H1 (cell line): ENCODE data around the gene SPTSSB. TPM values are rescaled to one million over a fixed set of nuclear protein-coding genes. Genes with fewer than 3 reads are reported as not detected.

Source experiments
- CTCF ChIA-PET: fragments of 300-600 bp; sonication (Branson Sonifier 250); formaldehyde crosslinking; loops from one replicate; lab custom pipeline; 2021; ENCODE audit not compliant: partially characterized antibody; lab: Charles Lee
- POLR2A ChIA-PET: fragments of 300-600 bp; sonication (Branson Sonifier 250); formaldehyde crosslinking; loops from one replicate; lab custom pipeline; 2021; ENCODE audit warnings: inconsistent platforms; ENCODE audit not compliant: partially characterized antibody; lab: Charles Lee
- DNase-seq, 2 experiments: peaks; one replicate each; pipeline versions ENCODE4 v3.0.0 to v3.0.0-alpha.2; 2010 to 2022; ENCODE audit warnings: low spot score in 2 of 2, low read depth in 1 of 2, mixed read lengths in 1 of 2
- FAIRE-seq: peaks from 2 replicates; lab custom pipeline; 2011; peaks lifted over from hg19 to GRCh38; lab: Jason Lieb, UNC
- H2AFZ ChIP-seq: 2 replicates; pipeline ENCODE4 v1.8.1; 2012; ENCODE audit warnings: low read length, inconsistent platforms
- H2AK5ac ChIP-seq: 2 replicates; pipeline ENCODE4 v1.6.1; 2013; ENCODE audit warnings: low read depth, low read length
- H2BK120ac ChIP-seq: replicated peaks from 2 replicates; pipeline ENCODE3; 2013; ENCODE audit warnings: low read depth, low read length, inconsistent platforms
- H2BK12ac ChIP-seq: 2 replicates; pipeline ENCODE4 v1.6.1; 2013; ENCODE audit warnings: low read depth, low read length
- H2BK15ac ChIP-seq: 2 replicates; pipeline ENCODE4 v1.6.1; 2013; ENCODE audit warnings: low read length
- H2BK20ac ChIP-seq: 2 replicates; pipeline ENCODE4 v1.6.1; 2013; ENCODE audit warnings: low read length
- H2BK5ac ChIP-seq: 2 replicates; pipeline ENCODE4 v1.6.1; 2013; ENCODE audit warnings: low read depth, low read length
- H3K14ac ChIP-seq: 2 replicates; pipeline ENCODE4 v1.6.1; 2013; ENCODE audit warnings: inconsistent platforms; ENCODE audit not compliant: insufficient read length
- H3K18ac ChIP-seq: 2 replicates; pipeline ENCODE4 v1.6.1; 2013; ENCODE audit warnings: low read length; ENCODE audit errors: extremely low read depth
- H3K23ac ChIP-seq: 2 replicates; pipeline ENCODE4 v1.6.1; 2013; ENCODE audit warnings: inconsistent platforms; ENCODE audit not compliant: insufficient read length
- H3K23me2 ChIP-seq: 2 replicates; pipeline ENCODE4 v1.6.1; 2013; ENCODE audit warnings: low read depth, low read length
- H3K27ac ChIP-seq: 2 replicates; pipeline ENCODE4 v1.6.1; 2011; ENCODE audit warnings: low read depth, low read length, inconsistent platforms
- H3K27me3 ChIP-seq, 4 experiments: replicated peaks in 1 of 4; 1 replicate in 1 of 4; 2 replicates in 3 of 4; pipeline versions ENCODE4 v1.6.1 to v1.8.1; 2011 to 2013; ENCODE audit warnings: low read length in 3 of 4, mild to moderate bottlenecking in 3 of 4, inconsistent platforms in 2 of 4, mixed read lengths in 2 of 4, moderate library complexity in 1 of 4; ENCODE audit not compliant: control insufficient read depth in 3 of 4, insufficient read depth in 3 of 4; ENCODE audit errors: extremely low read depth in 1 of 4
- H3K36me3 ChIP-seq, 4 experiments: 2 replicates each; pipeline versions ENCODE4 v1.6.1 to v1.8.1; 2011 to 2013; ENCODE audit warnings: mild to moderate bottlenecking in 4 of 4, low read length in 3 of 4, moderate library complexity in 2 of 4, control low read depth in 1 of 4, inconsistent platforms in 1 of 4; ENCODE audit not compliant: insufficient read depth in 4 of 4, control insufficient read depth in 2 of 4
- H3K4ac ChIP-seq: replicated peaks from 2 replicates; pipeline ENCODE3; 2013; ENCODE audit warnings: low read length, low read depth, mixed read lengths, inconsistent platforms; ENCODE audit not compliant: insufficient read length
- H3K4me1 ChIP-seq, 4 experiments: replicated peaks in 1 of 4; 1 replicate in 1 of 4; 2 replicates in 3 of 4; pipeline versions ENCODE4 v1.6.1 to v1.8.1; 2011 to 2013; ENCODE audit warnings: low read length in 3 of 4, inconsistent platforms in 2 of 4, mixed read lengths in 1 of 4; ENCODE audit not compliant: insufficient read depth in 4 of 4, control insufficient read depth in 3 of 4
- H3K4me2 ChIP-seq, 2 experiments: 2 replicates each; pipeline versions ENCODE4 v1.6.1 to v1.8.1; 2011 to 2013; ENCODE audit warnings: low read depth in 2 of 2, low read length in 2 of 2, control low read depth in 1 of 2, inconsistent platforms in 1 of 2, mild to moderate bottlenecking in 1 of 2; ENCODE audit not compliant: insufficient read depth in 1 of 2
- H3K4me3 ChIP-seq, 4 experiments: fragments of 200-600, 300-600 bp in 1 of 4; sonication (generic), shearing (Covaris generic), sonication (Bioruptor Twin) in 1 of 4; 2 replicates each; pipeline versions ENCODE4 v1.5.1 to v1.8.1; 2011 to 2016; ENCODE audit warnings: low read length in 4 of 4, low read depth in 3 of 4, control low read depth in 2 of 4, inconsistent platforms in 2 of 4, mild to moderate bottlenecking in 2 of 4, mixed read lengths in 1 of 4, moderate library complexity in 1 of 4; ENCODE audit not compliant: insufficient read depth in 2 of 4; ENCODE audit errors: extremely low read depth in 1 of 4
- H3K56ac ChIP-seq: replicated peaks from 2 replicates; pipeline ENCODE3; 2013; ENCODE audit warnings: low read depth, mild to moderate bottlenecking, mixed read lengths, low read length, inconsistent platforms; ENCODE audit not compliant: insufficient read length
- H3K79me1 ChIP-seq: 2 replicates; pipeline ENCODE4 v1.6.1; 2013; ENCODE audit warnings: low read depth, low read length, control low read depth
- H3K79me2 ChIP-seq, 2 experiments: 2 replicates each; pipeline versions ENCODE4 v1.6.1 to v1.8.1; 2012 to 2013; ENCODE audit warnings: low read length in 2 of 2, mild to moderate bottlenecking in 2 of 2, inconsistent platforms in 1 of 2; ENCODE audit not compliant: insufficient read depth in 2 of 2, control insufficient read depth in 1 of 2
- H3K9ac ChIP-seq, 4 experiments: replicated peaks in 1 of 4; 1 replicate in 1 of 4; 2 replicates in 3 of 4; pipeline versions ENCODE4 v1.6.1 to v1.8.1; 2011 to 2013; ENCODE audit warnings: low read depth in 3 of 4, low read length in 3 of 4, control low read depth in 2 of 4, mild to moderate bottlenecking in 2 of 4, moderate library complexity in 2 of 4, inconsistent platforms in 1 of 4; ENCODE audit errors: extremely low read depth in 1 of 4
- H3K9me3 ChIP-seq, 2 experiments: 2 replicates each; pipeline versions ENCODE4 v1.6.1 to v1.8.1; 2012 to 2013; ENCODE audit warnings: mild to moderate bottlenecking in 2 of 2, moderate library complexity in 2 of 2, control low read depth in 1 of 2, inconsistent platforms in 1 of 2, low read depth in 1 of 2, low read length in 1 of 2, mixed read lengths in 1 of 2; ENCODE audit not compliant: insufficient read depth in 2 of 2
- H4K20me1 ChIP-seq, 2 experiments: replicated peaks in 1 of 2; 2 replicates each; pipeline versions ENCODE3 to v1.8.1; 2011 to 2013; ENCODE audit warnings: inconsistent platforms in 2 of 2, low read length in 2 of 2, mild to moderate bottlenecking in 1 of 2; ENCODE audit not compliant: insufficient read depth in 2 of 2, control insufficient read depth in 1 of 2
- H4K5ac ChIP-seq: 2 replicates; pipeline ENCODE4 v1.6.1; 2013; ENCODE audit warnings: low read length, low read depth, mixed read lengths, inconsistent platforms; ENCODE audit not compliant: insufficient read length
- H4K8ac ChIP-seq: 2 replicates; pipeline ENCODE4 v1.8.0; 2013; ENCODE audit warnings: mild to moderate bottlenecking, moderate library complexity, low read length, inconsistent platforms; ENCODE audit not compliant: insufficient read depth; ENCODE audit errors: extremely low read depth
- H4K91ac ChIP-seq: replicated peaks from 2 replicates; pipeline ENCODE3; 2013; ENCODE audit warnings: low read length, mixed read lengths, inconsistent platforms; ENCODE audit not compliant: insufficient read length
- CEBPB ChIP-seq: IDR thresholded peaks from 2 replicates; pipeline ENCODE4 v1.6.1; 2012; ENCODE audit warnings: low read depth, low read length
- CTCF ChIP-seq, 3 experiments: IDR thresholded peaks; 1 replicate in 2 of 3; 2 replicates in 1 of 3; pipeline versions ENCODE4 v1.5.1 to v1.6.1; 2011; ENCODE audit warnings: low read length in 3 of 3, mild to moderate bottlenecking in 3 of 3, inconsistent platforms in 2 of 3, low read depth in 1 of 3, moderate library complexity in 1 of 3; ENCODE audit not compliant: insufficient read depth in 1 of 3; ENCODE audit errors: control extremely low read depth in 1 of 3
- EGR1 ChIP-seq: IDR thresholded peaks from 2 replicates; pipeline ENCODE4 v1.6.1; 2011; ENCODE audit warnings: low read depth, low read length, borderline replicate concordance
- RAD21 ChIP-seq, 2 experiments: IDR thresholded peaks in 1 of 2; conservative IDR thresholded peaks in 1 of 2; 2 replicates each; pipeline ENCODE4 v1.6.1; 2011; ENCODE audit warnings: low read depth in 2 of 2, low read length in 2 of 2, improper control_type of control experiment in 1 of 2, inconsistent platforms in 1 of 2, mild to moderate bottlenecking in 1 of 2, moderate library complexity in 1 of 2
- WGBS, 2 experiments: shearing (Covaris generic) in 1 of 2; methylation state at CpG; one replicate each; pipeline versions ENCODE4 v1.1.6 to v1.1.7; 2013 to 2015; ENCODE audit warnings: low lambda C conversion rate in 2 of 2, mixed read lengths in 2 of 2, inconsistent platforms in 1 of 2, low coverage in 1 of 2, missing lambda C conversion rate in 1 of 2; ENCODE audit not compliant: insufficient replicate concordance in 2 of 2, insufficient coverage in 1 of 2, insufficient read length in 1 of 2; ENCODE audit errors: extremely low coverage in 1 of 2, missing lambda C conversion rate in 1 of 2; 5-methylcytosine and 5-hydroxymethylcytosine counted together
- polyA plus RNA-seq, 7 experiments: library from polyadenylated mRNA; depleted of rRNA in 3 of 7; stranded (reverse) in 5 of 7; unstranded in 2 of 7; fragments of >200 nt in 5 of 7; fragments of 200-250 nt in 2 of 7; gene quantifications; 1 replicate in 5 of 7; 2 replicates in 1 of 7; 4 replicates in 1 of 7; pipeline versions ENCODE4 v1.2.1 to v1.2.3, GENCODE V29; 2011 to 2013; ENCODE audit warnings: missing spikeins in 2 of 7, mixed read lengths in 2 of 7
- total RNA-seq: library from RNA; stranded (reverse); fragmentation: NEBNext Ultra II Directional; extraction: Animal tissue kit (Norgen Biotek cat#: 25700); gene quantifications from 2 replicates; pipeline ENCODE4 v1.2.1, GENCODE V29; 2021

Gene SPTSSB
- total and polyA plus RNA-seq, 2 of the 8 experiments (the other 6 are each of a cell fraction or from before 2014, with no cell fraction given): 33.4 to 52.5 TPM

- CTCF ChIA-PET: interaction anchor here (0.6 to 6.9 kb wide), 29 partner anchors 9 to 1372 kb away, joined by 3 to 54 read pairs (median 3); no protein-coding TSS in a partner anchor
- FAIRE-seq: peak; percentile 68
- no peaks in the 10 kb centered on the region for H4K20me1 ChIP-seq
- no peaks in the 10 kb centered on the region for H3K27me3 ChIP-seq
- no peak overlapping the region for H4K91ac ChIP-seq
- H2BK20ac ChIP-seq: no peak overlapping the region
- no peak overlapping the region for H3K27ac ChIP-seq
- no peak overlapping the region for H3K56ac ChIP-seq
- no peak overlapping the region for H2BK5ac ChIP-seq
- no peak overlapping the region for H2BK15ac ChIP-seq
- no peak overlapping the region for H2AFZ ChIP-seq
- no peak overlapping the region for H2AK5ac ChIP-seq
- H3K18ac ChIP-seq: no peak overlapping the region
- no peak for TF ChIP-seq EGR1
- peak; percentile 69 for TF ChIP-seq CEBPB
- TF ChIP-seq CTCF (IDR thresholded peaks at IDR 0.05; ENCODE audit: control extremely low read depth in 1 of 3, insufficient read depth in 1 of 3, low read depth in 1 of 3, low read length in 3 of 3): peak in 2 of 3 experiments; percentile 20 to 56; a peak in 2 of 4 replicates
- TF ChIP-seq RAD21 (IDR thresholded peaks at IDR 0.05 in 1 of 2, conservative IDR thresholded peaks at IDR 0.05 in 1 of 2; ENCODE audit: low read depth in 2 of 2, low read length in 2 of 2): peak; percentile 36 to 46
- H3K9ac ChIP-seq: no peak overlapping the region
- no peak overlapping the region for H2BK12ac ChIP-seq
- no peak for DNase-seq
- H3K4me2 ChIP-seq: no peak overlapping the region
- H3K4ac ChIP-seq: no peak overlapping the region
- no peak overlapping the region for H3K14ac ChIP-seq
- H4K5ac ChIP-seq: no peak overlapping the region
- H3K36me3 ChIP-seq: no peaks in the 10 kb centered on the region
- no peak overlapping the region for H3K23ac ChIP-seq
- POLR2A ChIA-PET: no interaction called here
- H3K4me3 ChIP-seq: no peak overlapping the region
- H2BK120ac ChIP-seq: no peak overlapping the region
- H3K79me2 ChIP-seq: no peaks in the 10 kb centered on the region
- WGBS, 2 experiments: 81% methylated on average over 2 of the region's 2 CpGs; no CpG with 5 or more reads in 1 of the 2 experiments
- H3K23me2 ChIP-seq: no peaks in the 10 kb centered on the region
- H4K8ac ChIP-seq: no peak overlapping the region
- 0 out of 4 replicates have a peak, but pooled peaks cover 0 to 2% of the 10 kb centered on the region in 2 experiments for H3K9me3 ChIP-seq
- no peaks in the 10 kb centered on the region for H3K4me1 ChIP-seq
- no peaks in the 10 kb centered on the region for H3K79me1 ChIP-seq
Observed at GRCh38 chr3:161305095-161305991, 66.0 kb downstream of the SPTSSB start.
